Endodermal cell (in vitro differentiated cells): Measurements from ENCODE around the gene DOCK10. TPM values are rescaled to one million over a fixed set of nuclear protein-coding genes. Genes with fewer than 3 reads are reported as not detected.

ENCODE experiments used
- DNase-seq: peaks from one replicate; pipeline ENCODE4 v3.0.0-alpha.2; 2017
- H3K27ac ChIP-seq: 2 replicates; pipeline ENCODE4 v1.5.1; 2013; ENCODE audit warnings: mild to moderate bottlenecking, low read depth, low read length, moderate library complexity
- H3K27me3 ChIP-seq: 2 replicates; pipeline ENCODE4 v1.6.1; 2013; ENCODE audit warnings: mild to moderate bottlenecking, low read length, moderate library complexity; ENCODE audit not compliant: insufficient read depth, control insufficient read depth, poor library complexity, severe bottlenecking
- H3K36me3 ChIP-seq: 2 replicates; pipeline ENCODE4 v1.7.0; 2013; ENCODE audit warnings: mild to moderate bottlenecking, low read length, moderate library complexity; ENCODE audit not compliant: control insufficient read depth, insufficient read depth
- H3K4me1 ChIP-seq: one replicate; pipeline ENCODE4 v1.7.0; 2013; ENCODE audit warnings: low read length; ENCODE audit not compliant: control insufficient read depth, insufficient read depth
- H3K4me3 ChIP-seq: 2 replicates; pipeline ENCODE4 v1.5.1; 2013; ENCODE audit warnings: mild to moderate bottlenecking, low read length, moderate library complexity
- H3K9ac ChIP-seq: 2 replicates; pipeline ENCODE4 v1.6.1; 2013; ENCODE audit warnings: mild to moderate bottlenecking, low read length, moderate library complexity; ENCODE audit not compliant: poor library complexity, severe bottlenecking; ENCODE audit errors: extremely low read depth
- H3K9me3 ChIP-seq: 2 replicates; pipeline ENCODE4 v1.6.1; 2013; ENCODE audit warnings: mild to moderate bottlenecking, low read length, moderate library complexity; ENCODE audit not compliant: control insufficient read depth
- H3K27ac Mint-ChIP-seq: 2 replicates; pipeline ENCODE4 v1.8.0; 2020; ENCODE audit warnings: mixed read lengths
- H3K27me3 Mint-ChIP-seq: 2 replicates; pipeline ENCODE4 v1.8.0; 2021; ENCODE audit warnings: mild to moderate bottlenecking, mixed read lengths; ENCODE audit not compliant: insufficient read depth
- H3K36me3 Mint-ChIP-seq: 2 replicates; pipeline ENCODE4 v1.8.0; 2020; ENCODE audit warnings: low read depth, mixed read lengths
- H3K4me1 Mint-ChIP-seq: 2 replicates; pipeline ENCODE4 v1.8.0; 2020; ENCODE audit warnings: mixed read lengths
- H3K4me3 Mint-ChIP-seq: 2 replicates; pipeline ENCODE4 v1.8.0; 2020; ENCODE audit warnings: mild to moderate bottlenecking, moderate library complexity, mixed read lengths
- H3K9me3 Mint-ChIP-seq: 2 replicates; pipeline ENCODE4 v1.8.0; 2020; ENCODE audit warnings: mild to moderate bottlenecking, mixed read lengths
- WGBS, 2 experiments: methylation state at CpG; one replicate each; pipeline versions ENCODE4 v1.1.5 to v1.1.7; 2013; ENCODE audit warnings: missing lambda C conversion rate in 2 of 2, mixed read lengths in 1 of 2; ENCODE audit not compliant: insufficient coverage in 1 of 2, insufficient read length in 1 of 2; 5-methylcytosine and 5-hydroxymethylcytosine counted together
- total RNA-seq, 2 donors: library from RNA; stranded (reverse); fragmentation: NEBNext Ultra II Directional in 1 of 2; extraction: Animal tissue kit (Norgen Biotek cat#: 25700) in 1 of 2; gene quantifications; 2 replicates in 1 of 2; 3 replicates in 1 of 2; pipeline ENCODE4 v1.2.1, GENCODE V29; 2021
- TF ChIP-seq, protein P1 (sequence below): fragments of 200-600 bp; sonication (generic); conservative IDR thresholded peaks from 2 replicates; pipeline ENCODE4 v1.5.0; 2021; ENCODE audit warnings: antibody characterized with exemption, mild to moderate bottlenecking

The DOCK10 gene
- total RNA-seq, 2 donors from 2014 or later = 0.44 to 1.4 TPM

DNA sequence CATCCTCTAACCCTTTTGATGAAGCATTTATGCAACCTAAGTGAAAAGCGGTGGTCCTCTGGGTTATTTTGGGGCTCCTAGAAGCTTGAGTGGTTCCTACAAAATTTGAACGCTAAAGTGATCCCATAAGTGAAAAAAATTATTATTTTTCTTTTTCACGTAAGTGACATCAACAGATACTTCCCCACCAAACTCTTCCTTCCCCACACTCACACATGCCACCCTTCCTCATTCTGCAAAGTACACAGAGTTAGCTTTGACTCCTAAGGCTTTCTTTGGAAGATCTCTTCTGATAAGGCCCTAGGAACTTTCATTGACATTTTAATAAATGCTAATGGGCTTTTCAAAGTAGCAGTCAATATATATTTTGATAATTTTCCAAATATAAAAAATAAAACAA is 109.7 kb downstream of the DOCK10 start:
- Histone ChIP-seq H3K36me3 (no peaks in the 10 kb centered on the region), H3K9me3 (no peaks in the 10 kb centered on the region), H3K27me3 (no peaks in the 10 kb centered on the region), H3K4me3 (no peak overlapping the region), H3K27ac (no peak overlapping the region), H3K4me1 (peaks cover 3% of the 10 kb centered on the region), H3K9ac (no peak overlapping the region)
- Mint-ChIP-seq H3K9me3 (no peaks in the 10 kb centered on the region), H3K4me3 (no peak overlapping the region), H3K27ac (no peak overlapping the region), H3K27me3 (no peaks in the 10 kb centered on the region), H3K4me1 (peaks cover 18% of the 10 kb centered on the region), H3K36me3 (no peaks in the 10 kb centered on the region)
- 91 to 100% methylated on average over 2 to 3 of the region's 3 CpGs for WGBS, 2 experiments
- TF ChIP-seq, protein P1, sequence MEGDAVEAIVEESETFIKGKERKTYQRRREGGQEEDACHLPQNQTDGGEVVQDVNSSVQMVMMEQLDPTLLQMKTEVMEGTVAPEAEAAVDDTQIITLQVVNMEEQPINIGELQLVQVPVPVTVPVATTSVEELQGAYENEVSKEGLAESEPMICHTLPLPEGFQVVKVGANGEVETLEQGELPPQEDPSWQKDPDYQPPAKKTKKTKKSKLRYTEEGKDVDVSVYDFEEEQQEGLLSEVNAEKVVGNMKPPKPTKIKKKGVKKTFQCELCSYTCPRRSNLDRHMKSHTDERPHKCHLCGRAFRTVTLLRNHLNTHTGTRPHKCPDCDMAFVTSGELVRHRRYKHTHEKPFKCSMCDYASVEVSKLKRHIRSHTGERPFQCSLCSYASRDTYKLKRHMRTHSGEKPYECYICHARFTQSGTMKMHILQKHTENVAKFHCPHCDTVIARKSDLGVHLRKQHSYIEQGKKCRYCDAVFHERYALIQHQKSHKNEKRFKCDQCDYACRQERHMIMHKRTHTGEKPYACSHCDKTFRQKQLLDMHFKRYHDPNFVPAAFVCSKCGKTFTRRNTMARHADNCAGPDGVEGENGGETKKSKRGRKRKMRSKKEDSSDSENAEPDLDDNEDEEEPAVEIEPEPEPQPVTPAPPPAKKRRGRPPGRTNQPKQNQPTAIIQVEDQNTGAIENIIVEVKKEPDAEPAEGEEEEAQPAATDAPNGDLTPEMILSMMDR = no peak
- DNase-seq = no peak

DNA sequence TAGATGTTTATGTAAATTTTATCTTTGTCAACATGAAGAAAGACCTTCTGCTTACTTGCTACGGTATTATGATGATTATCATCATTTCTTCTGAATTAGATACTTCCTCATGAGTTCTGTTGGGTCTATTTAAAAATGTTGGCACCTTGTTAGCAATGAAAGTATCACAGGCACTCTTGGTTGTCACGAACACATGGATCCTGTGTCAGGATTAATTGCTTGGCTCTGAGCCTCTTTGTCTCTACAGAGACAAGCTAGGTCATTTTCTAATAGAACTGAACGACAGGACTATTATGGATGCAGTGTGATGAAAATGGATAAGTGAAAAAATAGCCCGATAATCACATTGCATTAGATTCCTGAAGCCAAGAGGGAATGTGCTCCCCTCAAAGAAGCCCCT is 110.3 kb downstream of the DOCK10 start:
- TF ChIP-seq, protein P1 = no peak
- Mint-ChIP-seq H3K27me3 (no peaks in the 10 kb centered on the region), H3K27ac (no peak overlapping the region), H3K4me3 (no peak overlapping the region), H3K9me3 (no peaks in the 10 kb centered on the region), H3K4me1 (peaks cover 17% of the 10 kb centered on the region), H3K36me3 (no peaks in the 10 kb centered on the region)
- Histone ChIP-seq H3K36me3 (no peaks in the 10 kb centered on the region), H3K27ac (no peak overlapping the region), H3K9ac (no peak overlapping the region), H3K27me3 (no peaks in the 10 kb centered on the region), H3K4me1 (peaks cover 3% of the 10 kb centered on the region), H3K9me3 (no peaks in the 10 kb centered on the region), H3K4me3 (no peak overlapping the region)
- whole genome bisulfite sequencing, 2 experiments = 93 to 97% methylated on average over 3 to 4 of the region's 4 CpGs
- no peak for DNase-seq

DNA sequence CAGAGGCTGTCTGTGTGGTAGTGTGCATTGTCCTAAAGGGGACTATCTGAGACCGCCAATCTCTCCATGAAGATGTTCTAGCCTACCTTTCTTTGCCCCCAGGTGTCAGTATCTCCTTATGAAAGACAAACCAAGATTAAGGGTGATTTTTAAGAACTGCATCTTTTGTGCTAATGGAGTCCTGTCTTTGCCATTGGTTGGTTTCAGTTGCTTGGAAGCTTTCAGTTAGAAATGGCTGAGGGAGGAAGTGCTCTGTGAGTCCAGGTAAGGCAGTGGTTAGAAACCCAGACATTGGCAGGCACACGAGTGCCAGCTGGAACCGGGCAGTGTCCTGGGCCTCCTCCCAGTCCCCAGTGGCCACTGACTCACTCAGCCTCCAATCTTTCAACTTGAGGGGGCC is 111.3 kb downstream of the DOCK10 start:
- Mint-ChIP-seq H3K4me1 (peaks cover 17% of the 10 kb centered on the region), H3K36me3 (no peaks in the 10 kb centered on the region), H3K9me3 (no peaks in the 10 kb centered on the region), H3K4me3 (no peak overlapping the region), H3K27me3 (no peaks in the 10 kb centered on the region), H3K27ac (no peak overlapping the region)
- Histone ChIP-seq H3K36me3 (no peaks in the 10 kb centered on the region), H3K27me3 (no peaks in the 10 kb centered on the region), H3K4me3 (no peak overlapping the region), H3K9ac (no peak overlapping the region), H3K27ac (no peak overlapping the region), H3K4me1 (no peaks in the 10 kb centered on the region), H3K9me3 (no peaks in the 10 kb centered on the region)
- WGBS, 2 experiments = 88 to 100% methylated on average over 3 of the region's 3 CpGs
- DNase-seq = no peak
- TF ChIP-seq, protein P1 = peak; percentile 66
